HG03457 (cell line): ENCODE measurements around the gene UBXN7.
"Not testable (repeated sequence)": the region's sequence is repeated elsewhere in the genome, so short reads cannot be mapped to it uniquely, and the experiment has no call there.

ENCODE experiments used
- ATAC-seq: cut with Tn5 transposase; IDR thresholded peaks from one replicate; pipeline ENCODE4 v1.9.1; 2021; ENCODE audit warnings: moderate number of reproducible peaks; ENCODE audit not compliant: unreplicated experiment

UBXN7 gene

GRCh38 chr3:196357905-196358304 is 74.3 kb downstream of the UBXN7 start:
- no peak for ATAC-seq

DNA sequence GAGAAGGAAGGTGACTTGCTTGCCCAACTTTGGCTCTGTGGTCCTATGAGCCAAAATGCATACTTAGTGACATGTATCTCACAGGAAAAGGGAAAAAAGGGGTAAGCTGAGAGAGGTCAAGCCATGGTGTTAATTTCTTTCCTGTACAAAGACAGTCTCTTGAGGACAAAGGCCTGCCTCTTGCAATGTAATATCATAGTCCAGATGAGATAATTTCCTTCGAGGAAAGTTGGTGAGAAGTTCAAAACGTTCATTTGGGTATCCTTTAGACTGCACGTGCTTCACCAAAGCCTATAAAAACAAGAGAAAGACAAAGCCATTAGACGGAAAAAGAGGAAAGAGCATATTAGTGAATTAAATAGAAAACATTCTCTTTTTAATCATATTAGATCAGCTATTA is 75.7 kb downstream of the UBXN7 start:
- ATAC-seq, result no peak

DNA sequence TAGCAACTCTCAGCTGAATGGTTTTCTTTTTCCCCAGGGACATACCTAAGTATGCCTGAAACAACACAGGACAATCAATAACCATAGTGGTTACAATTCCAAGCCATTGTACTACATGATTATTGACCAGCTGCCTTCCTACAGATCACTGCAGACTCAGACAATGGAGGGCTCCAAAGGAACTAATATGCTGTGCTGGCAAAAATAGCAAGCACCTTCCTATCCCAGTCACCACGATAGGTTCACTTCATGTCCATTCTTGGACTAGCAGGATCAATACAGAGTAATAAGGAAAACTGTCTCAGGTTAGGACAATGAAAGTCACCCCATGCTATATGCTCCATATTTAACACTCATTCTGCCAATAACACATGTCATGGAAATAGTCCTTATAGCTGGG is 76.6 kb downstream of the UBXN7 start:
- ATAC-seq, result no peak

DNA sequence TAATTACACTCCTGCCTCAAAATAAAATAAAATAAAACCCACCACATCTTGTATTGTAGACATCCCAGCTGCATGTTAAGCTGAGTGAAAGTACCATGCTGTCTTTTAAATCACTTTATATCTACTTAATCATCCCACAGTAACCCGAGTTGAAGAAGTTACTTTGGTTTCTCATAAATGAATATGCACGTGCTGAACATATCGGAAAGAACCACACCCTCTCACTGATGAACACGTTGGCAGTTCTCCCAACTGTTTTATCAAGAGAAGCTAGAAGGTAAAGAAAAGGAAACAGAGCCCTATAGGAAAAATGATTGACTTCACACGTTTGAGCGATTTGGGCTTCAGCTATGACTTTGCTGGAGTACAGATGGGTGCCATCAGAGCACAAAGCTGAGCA is 78.1 kb downstream of the UBXN7 start:
- no peak for ATAC-seq

DNA sequence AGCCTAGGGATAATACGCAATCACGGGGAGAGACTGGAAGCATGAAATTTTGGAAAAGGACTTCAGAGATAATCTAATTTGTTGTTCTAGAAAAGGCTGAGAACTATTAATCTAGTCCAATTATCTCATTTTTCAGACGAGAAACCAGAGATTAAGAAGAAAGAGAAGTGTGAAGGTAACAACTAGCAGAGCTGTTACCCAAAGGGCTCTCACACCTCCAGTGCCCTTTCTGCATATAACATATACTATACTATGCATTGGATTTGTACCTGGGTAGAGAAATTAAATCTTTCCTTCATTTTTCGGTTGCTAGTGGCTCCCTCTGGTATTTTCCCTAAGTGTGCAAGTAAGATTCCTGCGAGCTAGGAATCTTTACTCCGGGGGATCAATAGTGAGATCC is 80.7 kb downstream of the UBXN7 start:
- no peak for ATAC-seq

- ATAC-seq, result no peak
These were observed 82.2 kb downstream of the UBXN7 start for GRCh38 chr3:196350067-196350466.

GRCh38 chr3:196348698-196349097 is 83.5 kb downstream of the UBXN7 start:
- ATAC-seq, result no peak

DNA sequence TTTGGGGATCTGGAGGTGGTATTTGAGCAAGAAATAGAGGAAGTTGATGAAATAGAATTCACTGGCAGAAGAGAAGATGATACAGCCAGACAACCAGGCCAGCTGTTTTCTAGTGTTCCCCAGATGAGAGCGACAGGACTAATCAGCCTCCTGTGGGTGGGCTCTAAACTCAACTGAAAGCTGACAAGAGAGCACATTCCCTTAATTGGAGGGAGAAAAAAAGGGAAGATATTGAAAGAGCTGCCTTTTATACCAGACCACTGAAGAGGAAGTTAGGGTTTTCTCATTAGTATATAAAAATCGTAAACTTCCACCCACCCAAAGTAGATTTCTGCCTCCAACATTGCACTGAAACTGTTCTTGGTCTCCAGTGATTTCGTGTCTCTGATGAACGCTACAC is 87.6 kb downstream of the UBXN7 start:
- no peak for ATAC-seq

DNA sequence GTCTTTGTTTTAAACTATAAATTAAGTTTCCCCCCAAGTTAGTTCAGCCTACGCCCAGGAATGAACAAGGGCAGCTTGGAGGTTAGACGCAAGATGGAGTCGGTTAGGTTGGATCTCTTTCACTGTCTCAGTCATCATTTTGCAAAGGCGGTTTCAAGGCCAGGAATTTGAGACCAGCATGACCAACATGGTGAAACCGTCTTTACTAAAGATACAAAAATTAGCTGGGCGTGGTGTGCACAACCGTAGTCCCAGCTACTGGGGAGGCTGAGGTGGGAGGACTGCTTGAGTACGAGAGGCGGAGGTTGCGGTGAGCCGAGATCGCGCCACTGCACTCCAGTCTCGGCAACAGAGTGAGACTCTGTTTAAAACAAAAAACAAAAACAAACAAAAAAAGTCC is 88.3 kb downstream of the UBXN7 start:
- ATAC-seq, result not testable (repeated sequence)

- no peak for ATAC-seq
These were observed 91.1 kb downstream of the UBXN7 start for GRCh38 chr3:196341137-196341536.

GRCh38 chr3:196340466-196340865 is 91.8 kb downstream of the UBXN7 start:
- no peak for ATAC-seq

GRCh38 chr3:196339493-196340254 is 92.6 kb downstream of the UBXN7 start:
- no peak for ATAC-seq

GRCh38 chr3:196339044-196339443 is 93.2 kb downstream of the UBXN7 start:
- no peak for ATAC-seq

DNA sequence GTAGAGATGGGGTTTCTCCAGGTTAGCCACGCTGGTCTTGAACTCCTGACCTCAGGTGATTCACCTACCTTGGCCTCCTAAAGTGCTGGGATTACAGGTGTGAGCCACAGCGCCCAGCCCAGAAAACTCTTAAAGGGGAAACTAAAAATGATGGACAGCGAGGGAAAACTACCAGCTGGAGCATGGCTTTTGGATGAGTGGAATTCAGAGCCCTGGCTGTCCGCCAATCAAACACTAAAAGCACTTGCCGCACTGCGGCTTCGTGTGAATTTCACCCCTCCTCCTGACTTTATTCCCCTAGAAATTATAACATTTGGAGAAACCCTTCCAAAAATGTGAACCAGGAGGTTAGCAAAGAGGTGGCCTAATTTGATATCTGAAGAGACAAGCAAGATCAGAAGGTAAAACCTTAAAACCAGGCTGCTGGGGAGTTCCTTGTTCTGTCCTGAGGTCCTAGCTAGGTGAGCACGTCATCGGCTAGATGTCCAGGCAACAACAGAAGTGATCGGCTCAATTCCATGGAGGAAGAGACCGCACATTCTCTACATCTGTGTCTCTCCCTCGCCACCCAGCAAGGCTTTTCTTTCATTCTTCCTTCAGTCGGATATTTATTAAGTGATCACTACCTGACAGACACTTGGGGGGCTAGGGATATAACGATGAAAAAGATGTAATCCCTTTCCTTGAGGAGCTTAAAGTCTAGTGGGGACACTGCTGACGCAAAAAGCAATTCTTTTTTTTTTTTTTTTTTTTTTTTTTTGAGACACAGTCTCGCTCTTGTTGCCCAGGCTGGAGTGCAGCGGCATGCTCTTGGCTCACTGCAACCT is 95.7 kb downstream of the UBXN7 start:
- ATAC-seq, result no peak

- ATAC-seq, result no peak
These were observed 96.7 kb downstream of the UBXN7 start for GRCh38 chr3:196335503-196335948.

GRCh38 chr3:196334982-196335381 is 97.2 kb downstream of the UBXN7 start:
- no peak for ATAC-seq

- ATAC-seq, result no peak
These were observed 100.1 kb downstream of the UBXN7 start for GRCh38 chr3:196332168-196332567.

DNA sequence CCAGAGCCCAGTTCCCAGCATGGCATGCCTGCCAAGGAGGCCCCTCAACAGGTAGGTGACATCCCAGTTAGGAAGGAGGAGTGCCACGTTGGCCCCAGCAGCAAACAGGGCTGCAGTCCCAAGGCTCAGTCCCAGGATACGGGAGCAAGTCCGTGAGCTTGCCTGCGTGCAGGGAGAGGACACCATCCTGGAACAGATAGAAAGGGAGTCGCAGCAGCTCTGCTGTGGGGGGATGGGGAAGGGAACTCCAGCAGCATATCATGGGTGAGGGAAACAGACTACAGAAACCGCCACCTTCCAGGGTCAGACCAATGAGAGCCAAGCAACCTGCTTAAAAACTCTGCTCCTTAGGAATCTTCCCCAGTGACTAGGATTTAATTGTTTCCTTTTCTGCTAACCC is 104.8 kb downstream of the UBXN7 start:
- ATAC-seq, result no peak

- ATAC-seq, result no peak
These were observed 105.3 kb downstream of the UBXN7 start for GRCh38 chr3:196326936-196327335.

DNA sequence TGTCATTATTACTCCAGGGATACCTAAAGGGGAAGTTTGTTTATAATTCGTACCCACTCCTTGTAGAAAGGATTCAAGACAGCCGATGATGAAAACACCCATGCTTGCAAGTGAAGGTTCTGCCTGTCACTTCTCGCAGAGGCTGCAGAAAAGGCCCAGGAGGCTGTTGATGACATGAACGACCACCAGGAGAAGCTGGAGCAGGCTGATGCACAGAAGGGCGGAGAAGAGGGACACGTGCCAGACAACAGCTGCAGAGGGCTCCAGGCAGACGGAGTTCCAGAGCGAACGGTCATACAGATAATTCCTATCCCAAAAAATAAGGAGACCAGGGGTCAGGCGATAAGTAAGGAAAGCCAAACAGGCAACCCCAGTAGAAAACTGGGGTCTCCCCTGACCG is 108.5 kb downstream of the UBXN7 start:
- ATAC-seq, result no peak

GRCh38 chr3:196323016-196323415 is 109.2 kb downstream of the UBXN7 start:
- no peak for ATAC-seq

DNA sequence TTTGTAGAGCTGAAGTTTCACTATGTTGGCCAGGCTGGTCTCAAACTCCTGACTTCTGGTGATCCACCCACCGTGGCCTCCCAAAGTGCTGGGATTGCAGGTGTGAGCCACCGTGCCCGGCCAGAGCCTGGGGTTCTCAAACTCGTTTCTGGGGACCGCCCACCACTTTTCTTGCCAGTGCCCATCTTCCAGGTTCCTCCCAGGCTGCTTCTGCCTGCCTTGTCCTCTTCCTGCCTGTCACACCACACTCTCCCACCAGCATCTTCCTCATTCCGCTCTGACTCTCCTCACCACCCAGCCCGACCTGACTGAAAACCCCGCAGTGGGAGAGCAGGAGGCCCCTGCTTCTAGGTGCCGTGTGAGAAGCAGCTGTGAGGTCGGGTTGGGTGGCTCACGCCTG is 111.1 kb downstream of the UBXN7 start:
- no peak for ATAC-seq
